Stomach (tissue), 9 donors: Measurements from ENCODE around the gene ZMYND10. TPM values are rescaled to one million over a fixed set of nuclear protein-coding genes. Genes with fewer than 3 reads are reported as not detected.

Experiments
- DNase-seq, 2 donors: peaks; one replicate each; pipeline versions ENCODE4 v3.0.0 to v3.0.0-alpha.2; 2013 to 2019
- H3K27ac ChIP-seq, 5 donors: fragments of 200-600 bp in 4 of 5; sonication (generic) in 4 of 5; one replicate each; pipeline ENCODE4 v1.5.1; 2013 to 2019; ENCODE audit warnings: mild to moderate bottlenecking in 1 of 5, moderate library complexity in 1 of 5
- H3K27me3 ChIP-seq, 3 donors: fragments of 200-600 bp; sonication (generic); one replicate each; pipeline ENCODE4 v1.5.1; 2017 to 2019; ENCODE audit warnings: mixed run types in 1 of 3
- H3K36me3 ChIP-seq, 4 donors: fragments of 200-600 bp; sonication (generic); 1 replicate in 3 of 4; 2 replicates in 1 of 4; pipeline ENCODE4 v1.5.1; 2016 to 2019
- H3K4me1 ChIP-seq, 4 donors: fragments of 200-600 bp; sonication (generic); one replicate each; pipeline ENCODE4 v1.5.1; 2016 to 2019
- H3K4me3 ChIP-seq, 4 donors: fragments of 200-600 bp; sonication (generic) in 3 of 4; one replicate each; pipeline ENCODE4 v1.5.1; 2016 to 2019; ENCODE audit warnings: mild to moderate bottlenecking in 1 of 4
- H3K9me3 ChIP-seq, 4 donors: fragments of 200-600 bp; sonication (generic); one replicate each; pipeline ENCODE4 v1.5.1; 2016 to 2019
- EP300 ChIP-seq: sonication (generic); formaldehyde crosslinking; IDR thresholded peaks from one replicate; pipeline ENCODE4 v1.6.1; 2017; ENCODE audit warnings: antibody characterized with exemption
- POLR2A ChIP-seq, 4 donors: fragments of 450-650 bp; IDR thresholded peaks; one replicate each; pipeline ENCODE4 v1.6.1; 2016; ENCODE audit warnings: antibody characterized with exemption in 4 of 4, control low read depth in 2 of 4, mild to moderate bottlenecking in 1 of 4, moderate library complexity in 1 of 4
- POLR2AphosphoS5 ChIP-seq, 3 donors: sonication (generic); formaldehyde crosslinking; IDR thresholded peaks; one replicate each; pipeline ENCODE4 v1.6.1; 2016; ENCODE audit warnings: antibody characterized with exemption in 3 of 3
- WGBS, 5 donors: extraction: QIAGEN DNeasy Blood & Tissue Kit in 3 of 5; methylation state at CpG; one replicate each; pipeline versions ENCODE4 v1.1.5 to v1.1.7; 2013 to 2018; 5-methylcytosine and 5-hydroxymethylcytosine counted together
- intact Hi-C: fragments of 100-400 bp; cut with DNase I; formaldehyde crosslinking; loops from one replicate; pipeline ENCODE4 v1.15.1; 2023; ENCODE audit warnings: low total_unique reads
- polyA plus RNA-seq, 3 donors: library from polyadenylated mRNA; stranded (reverse); fragments of 200-250 nt; gene quantifications; one replicate each; pipeline ENCODE4 v1.2.3, GENCODE V29; 2013
- total RNA-seq, 5 donors: library from RNA; depleted of rRNA; stranded (reverse); fragments of >200 nt; gene quantifications; one replicate each; pipeline versions ENCODE4 v1.1.0 to v1.2.3, GENCODE V29; 2014 to 2016
- TF ChIP-seq, protein P1 (sequence below), 7 experiments: fragments of 450-650 bp in 4 of 7; fragments of 200-600 bp in 3 of 7; sonication (generic) in 3 of 7; IDR thresholded peaks; one replicate each; pipeline ENCODE4 v1.5.1; 2016 to 2019; ENCODE audit warnings: antibody characterized with exemption in 7 of 7, control low read depth in 2 of 7, mild to moderate bottlenecking in 1 of 7
- donor health status: healthy with polysubstance abuse.
- donor health status: Bipolar disorder and iron deficiency.
- donor health status: healthy.

ZMYND10 gene
- total and polyA plus RNA-seq, 8 donors, result 0.87 to 61.4 (median 0.92) TPM; not detected in 1

DNA sequence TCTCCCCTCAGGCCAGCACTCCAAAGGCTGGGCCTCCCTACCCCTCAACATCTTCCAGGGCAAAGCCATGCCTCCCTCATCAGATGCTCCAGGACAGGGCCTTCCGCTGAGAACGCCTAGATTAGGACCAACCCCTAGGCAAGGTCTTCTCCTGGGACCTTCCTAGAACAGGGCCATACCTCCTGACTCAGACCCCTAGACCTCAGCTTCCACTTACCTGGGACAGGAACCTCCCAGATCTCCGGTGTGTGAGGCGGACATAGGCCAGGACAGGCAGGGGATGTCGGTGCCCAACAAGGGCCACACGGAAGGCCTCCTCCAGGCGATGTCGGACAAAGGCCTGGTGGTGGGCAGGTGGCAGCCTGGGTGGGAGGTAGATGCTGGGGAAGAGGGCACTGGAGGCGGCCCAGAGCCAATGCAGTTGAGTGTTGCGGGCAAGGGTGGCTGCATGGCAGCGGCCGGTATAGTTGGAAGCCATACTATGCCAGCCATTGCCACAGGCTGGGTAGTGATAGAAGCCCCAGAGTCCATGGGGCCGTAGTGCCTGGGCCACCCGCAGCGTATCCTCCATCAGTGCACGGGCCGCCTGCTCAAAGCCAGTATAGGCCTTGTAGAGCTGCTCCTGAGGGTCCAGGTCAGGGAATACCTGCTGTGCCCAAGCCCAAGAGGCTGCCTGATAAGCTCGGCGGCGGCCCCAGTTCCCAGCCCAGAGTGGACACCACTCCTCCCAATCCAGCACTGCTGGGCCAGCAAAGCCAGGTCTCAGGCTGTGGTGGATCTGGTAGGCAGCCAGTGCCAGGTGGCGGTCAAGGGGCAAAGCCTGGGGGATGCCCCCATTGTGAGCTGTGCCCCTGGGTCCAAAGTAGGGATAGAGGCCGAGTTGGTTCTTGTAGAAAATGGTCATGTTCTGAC is 50.8 kb downstream of the ZMYND10 start:
- no peak for DNase-seq
- 90 to 94% (median 92%) methylated on average over 13 to 22 of the region's 22 CpGs for WGBS, 5 donors
- intact Hi-C loops, result no loop called here
- no peak overlapping the region for H3K4me3 ChIP-seq
- H3K27me3 ChIP-seq, result no peaks in the 10 kb centered on the region
- H3K27ac ChIP-seq, result peak overlapping the region in 1 of 5 donors; percentile 97
- TF ChIP-seq, protein P1, sequence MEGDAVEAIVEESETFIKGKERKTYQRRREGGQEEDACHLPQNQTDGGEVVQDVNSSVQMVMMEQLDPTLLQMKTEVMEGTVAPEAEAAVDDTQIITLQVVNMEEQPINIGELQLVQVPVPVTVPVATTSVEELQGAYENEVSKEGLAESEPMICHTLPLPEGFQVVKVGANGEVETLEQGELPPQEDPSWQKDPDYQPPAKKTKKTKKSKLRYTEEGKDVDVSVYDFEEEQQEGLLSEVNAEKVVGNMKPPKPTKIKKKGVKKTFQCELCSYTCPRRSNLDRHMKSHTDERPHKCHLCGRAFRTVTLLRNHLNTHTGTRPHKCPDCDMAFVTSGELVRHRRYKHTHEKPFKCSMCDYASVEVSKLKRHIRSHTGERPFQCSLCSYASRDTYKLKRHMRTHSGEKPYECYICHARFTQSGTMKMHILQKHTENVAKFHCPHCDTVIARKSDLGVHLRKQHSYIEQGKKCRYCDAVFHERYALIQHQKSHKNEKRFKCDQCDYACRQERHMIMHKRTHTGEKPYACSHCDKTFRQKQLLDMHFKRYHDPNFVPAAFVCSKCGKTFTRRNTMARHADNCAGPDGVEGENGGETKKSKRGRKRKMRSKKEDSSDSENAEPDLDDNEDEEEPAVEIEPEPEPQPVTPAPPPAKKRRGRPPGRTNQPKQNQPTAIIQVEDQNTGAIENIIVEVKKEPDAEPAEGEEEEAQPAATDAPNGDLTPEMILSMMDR (IDR thresholded peaks at IDR 0.05), result no peak
- TF ChIP-seq POLR2A (IDR thresholded peaks at IDR 0.05), result no peak
- no peak for TF ChIP-seq EP300
- TF ChIP-seq POLR2AphosphoS5 (IDR thresholded peaks at IDR 0.05), result no peak
- H3K9me3 ChIP-seq, result no peaks in the 10 kb centered on the region
- peaks cover 14 to 24% (median 16%) of the 10 kb centered on the region in 4 donors for H3K36me3 ChIP-seq
- peaks cover 39 to 60% (median 56%) of the 10 kb centered on the region in 4 donors for H3K4me1 ChIP-seq

DNA sequence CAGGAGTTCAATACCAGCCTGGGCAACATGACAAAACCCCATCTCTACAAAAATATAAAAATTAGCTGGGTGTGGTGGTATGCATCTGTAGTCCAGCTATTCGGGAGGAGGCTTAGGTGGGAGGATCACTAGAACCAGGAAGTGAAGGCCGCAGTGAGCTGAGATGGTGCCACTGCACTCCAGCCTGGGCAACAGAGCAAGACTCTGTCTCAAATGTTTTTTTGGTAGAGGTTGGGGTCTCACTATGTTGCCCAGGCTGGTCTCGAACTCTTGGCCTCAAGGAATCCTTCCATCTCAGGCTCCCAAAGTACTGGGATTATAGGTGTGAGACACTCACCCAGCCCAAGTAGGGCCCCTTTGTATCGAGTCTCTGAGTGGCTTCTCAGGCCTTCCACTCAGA is 51.4 kb downstream of the ZMYND10 start:
- Histone ChIP-seq H3K36me3 (peaks cover 20 to 30% (median 22%) of the 10 kb centered on the region in 4 donors), H3K9me3 (no peaks in the 10 kb centered on the region), H3K4me3 (no peak overlapping the region), H3K27ac (peak overlapping the region in 2 of 5 donors; percentile 97 to 99), H3K27me3 (no peaks in the 10 kb centered on the region), H3K4me1 (peaks cover 43 to 66% (median 61%) of the 10 kb centered on the region in 4 donors)
- intact Hi-C loops, result no loop called here
- 86 to 95% (median 94%) methylated on average over 4 of the region's 4 CpGs for WGBS, 5 donors
- TF ChIP-seq EP300 (no peak), POLR2A (IDR thresholded peaks at IDR 0.05) (no peak), POLR2AphosphoS5 (IDR thresholded peaks at IDR 0.05) (no peak)
- TF ChIP-seq, protein P1 (IDR thresholded peaks at IDR 0.05), result no peak
- no peak for DNase-seq

GRCh38 chr3:50293079-50293801 is 52.3 kb downstream of the ZMYND10 start:
- TF ChIP-seq EP300, result no peak
- TF ChIP-seq POLR2A (IDR thresholded peaks at IDR 0.05), result no peak
- TF ChIP-seq, protein P1 (IDR thresholded peaks at IDR 0.05), result no peak
- no peak for TF ChIP-seq POLR2AphosphoS5 (IDR thresholded peaks at IDR 0.05)
- Histone ChIP-seq H3K27me3 (no peaks in the 10 kb centered on the region), H3K36me3 (peaks cover 29 to 39% (median 31%) of the 10 kb centered on the region in 4 donors), H3K4me3 (peak overlapping the region; percentile 86 to 99 (median 96)), H3K9me3 (no peaks in the 10 kb centered on the region), H3K27ac (peak overlapping the region; percentile 89 to 99 (median 97)), H3K4me1 (peaks cover 36 to 60% (median 54%) of the 10 kb centered on the region in 4 donors)
- intact Hi-C loops, result no loop called here
- WGBS, 5 donors, result 56 to 78% (median 74%) methylated on average over 5 to 12 of the region's 12 CpGs
- no peak for DNase-seq
